HepG2 (cell line): ENCODE measurements around the gene CHDH. TPM values are rescaled to one million over a fixed set of nuclear protein-coding genes. Genes with fewer than 3 reads are reported as not detected.

Experiments used
- BORCS8-MEF2B ChIP-seq: sonication (generic); formaldehyde crosslinking; IDR thresholded peaks from 2 replicates; pipeline ENCODE4 v1.8.0; 2022; ENCODE audit warnings: mild to moderate bottlenecking, missing genetic modification reagents
- CBFB ChIP-seq: sonication (generic); formaldehyde crosslinking; IDR thresholded peaks from 2 replicates; pipeline ENCODE4 v1.4.0; 2020; ENCODE audit warnings: missing genetic modification reagents
- DNMT1 ChIP-seq: sonication (generic); formaldehyde crosslinking; IDR thresholded peaks from 2 replicates; pipeline ENCODE4 v1.5.1; 2020; ENCODE audit warnings: mild to moderate bottlenecking, missing genetic modification reagents
- ELF3 ChIP-seq: IDR thresholded peaks from 2 replicates; pipeline ENCODE4 v1.6.1; 2016; ENCODE audit warnings: missing genetic modification reagents, missing compliant biosample characterization
- GZF1 ChIP-seq: sonication (generic); formaldehyde crosslinking; IDR thresholded peaks from 2 replicates; pipeline ENCODE4 v1.5.1; 2020; ENCODE audit warnings: mild to moderate bottlenecking, missing genetic modification reagents
- HNF4G ChIP-seq, 2 experiments: sonication (generic) in 1 of 2; formaldehyde crosslinking in 1 of 2; IDR thresholded peaks; 2 replicates each; pipeline versions ENCODE4 v1.4.0 to v1.6.1; 2011 to 2020; ENCODE audit warnings: borderline replicate concordance in 2 of 2, low read depth in 2 of 2, mild to moderate bottlenecking in 2 of 2, low read length in 1 of 2, missing genetic modification reagents in 1 of 2, moderate library complexity in 1 of 2
- NR2C2 ChIP-seq: sonication (generic); formaldehyde crosslinking; IDR thresholded peaks from 2 replicates; pipeline ENCODE4 v1.4.0; 2020; ENCODE audit warnings: missing genetic modification reagents, mild to moderate bottlenecking, moderate library complexity, borderline replicate concordance
- NR2F6 ChIP-seq, 2 experiments: IDR thresholded peaks; 2 replicates each; pipeline ENCODE4 v1.6.1; 2016; ENCODE audit warnings: antibody characterized with exemption in 1 of 2, mild to moderate bottlenecking in 1 of 2
- POLR2AphosphoS2 ChIP-seq: IDR thresholded peaks from 2 replicates; pipeline ENCODE4 v1.6.1; 2011; ENCODE audit warnings: low read depth, low read length, improper control_type of control experiment
- PPARG ChIP-seq: conservative IDR thresholded peaks from 2 replicates; pipeline ENCODE4 v1.6.1; 2016; ENCODE audit warnings: missing biosample characterization, missing genetic modification reagents
- PRPF4 ChIP-seq: fragments of 200-400 bp; formaldehyde crosslinking; IDR thresholded peaks from 2 replicates; pipeline ENCODE4 v1.6.1; 2016; ENCODE audit warnings: low read length, low read depth; ENCODE audit not compliant: poor library complexity, severe bottlenecking
- RBM22 ChIP-seq: fragments of 200-400 bp; formaldehyde crosslinking; optimal IDR thresholded peaks from 2 replicates; pipeline ENCODE3; 2017; ENCODE audit warnings: mild to moderate bottlenecking, low read length, moderate library complexity
- SALL1 ChIP-seq: sonication (generic); formaldehyde crosslinking; IDR thresholded peaks from 2 replicates; pipeline ENCODE4 v1.8.0; 2022; ENCODE audit warnings: mild to moderate bottlenecking, missing genetic modification reagents
- ZNF253 ChIP-seq: sonication (generic); formaldehyde crosslinking; IDR thresholded peaks from 2 replicates; pipeline ENCODE4 v1.8.0; 2022; ENCODE audit warnings: mild to moderate bottlenecking, missing genetic modification reagents, borderline replicate concordance
- ZNF317 ChIP-seq: sonication (generic); formaldehyde crosslinking; IDR thresholded peaks from 2 replicates; pipeline ENCODE4 v1.5.0; 2020; ENCODE audit warnings: mild to moderate bottlenecking, missing genetic modification reagents
- ZNF331 ChIP-seq: sonication (generic); formaldehyde crosslinking; IDR thresholded peaks from 2 replicates; pipeline ENCODE4 v1.4.0; 2020; ENCODE audit warnings: missing genetic modification reagents
- polyA plus RNA-seq, 8 experiments: library from polyadenylated mRNA; depleted of rRNA in 3 of 8; stranded (reverse) in 7 of 8; unstranded in 1 of 8; fragments of >200 nt; fragmentation: Illumina TruSeq in 4 of 8; extraction: Trizol in 4 of 8; gene quantifications; 2 replicates each; pipeline versions ENCODE4 v1.2.1 to v1.2.3, GENCODE V29; 2011 to 2016; ENCODE audit warnings: low read depth in 4 of 8, missing spikeins in 1 of 8, mixed read lengths in 1 of 8; ENCODE audit not compliant: insufficient read depth in 1 of 8
- total RNA-seq, 5 experiments: library from RNA; depleted of rRNA; stranded (reverse); fragments of >200 nt; fragmentation: Illumina TruSeq; extraction: Trizol; gene quantifications; 2 replicates each; pipeline ENCODE4 v1.2.3, GENCODE V29; 2016; ENCODE audit warnings: low read depth in 1 of 5
- TF ChIP-seq, protein P1 (sequence below): IDR thresholded peaks from 2 replicates; pipeline ENCODE4 v1.4.0; 2020; ENCODE audit warnings: mild to moderate bottlenecking, missing genetic modification reagents
- TF ChIP-seq, protein P2 (sequence below): sonication (generic); formaldehyde crosslinking; IDR thresholded peaks from 2 replicates; pipeline ENCODE4 v1.8.0; 2022; ENCODE audit warnings: missing genetic modification reagents, mild to moderate bottlenecking, inconsistent platforms, borderline replicate concordance
- TF ChIP-seq, protein P3 (sequence below): sonication (generic); formaldehyde crosslinking; IDR thresholded peaks from 2 replicates; pipeline ENCODE4 v1.5.1; 2020; ENCODE audit warnings: mild to moderate bottlenecking, missing genetic modification reagents

Gene CHDH
- total and polyA plus RNA-seq, 2 of the 13 experiments (the other 11 are each of a cell fraction or from before 2014, with no cell fraction given) = 28.1 to 48.9 TPM

DNA sequence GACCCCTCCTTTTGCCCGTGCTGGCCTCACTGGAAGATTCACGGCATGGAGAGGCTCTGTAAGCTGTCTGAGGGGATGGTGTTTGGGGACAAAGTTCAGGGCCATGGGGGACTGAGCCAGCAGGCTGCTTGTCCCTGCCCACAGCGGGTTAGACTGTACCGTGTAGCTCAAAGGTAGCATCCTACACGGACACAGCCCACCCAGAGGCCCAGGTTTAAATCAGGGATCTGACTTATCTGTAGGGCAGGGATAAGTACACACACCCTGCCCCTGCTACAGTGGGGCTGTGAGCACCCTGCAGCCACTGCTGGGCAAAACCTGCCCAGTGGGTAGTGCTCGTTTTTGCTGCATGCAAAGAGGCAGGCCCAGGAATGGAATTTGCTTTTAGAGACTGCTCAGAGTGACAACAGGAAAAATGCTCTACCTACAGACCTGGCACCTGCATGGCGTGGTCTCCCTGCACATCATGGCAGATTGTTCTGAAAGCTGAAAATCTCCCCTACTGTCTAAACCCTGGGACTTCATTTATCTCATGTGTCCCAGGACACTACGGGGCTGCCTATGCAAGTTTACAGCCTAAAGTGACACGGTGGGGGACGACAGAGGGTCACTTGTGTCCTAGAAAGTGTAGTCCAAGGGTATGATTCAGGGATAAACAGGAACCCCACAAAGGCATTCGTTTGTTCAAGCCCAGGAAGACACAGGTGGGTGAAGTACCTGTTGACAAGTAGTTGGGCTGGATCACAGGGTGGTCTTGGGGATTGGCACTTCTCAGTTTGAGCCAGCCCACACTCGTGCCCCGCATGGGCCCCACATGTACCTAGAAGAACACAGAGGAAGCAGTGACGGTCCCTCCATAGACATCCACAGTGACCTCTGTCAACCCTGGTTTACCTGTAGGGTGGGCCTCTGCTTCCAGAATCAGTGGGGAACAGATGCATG is 27.7 kb downstream of the CHDH start (continued):
- TF ChIP-seq, protein P1, sequence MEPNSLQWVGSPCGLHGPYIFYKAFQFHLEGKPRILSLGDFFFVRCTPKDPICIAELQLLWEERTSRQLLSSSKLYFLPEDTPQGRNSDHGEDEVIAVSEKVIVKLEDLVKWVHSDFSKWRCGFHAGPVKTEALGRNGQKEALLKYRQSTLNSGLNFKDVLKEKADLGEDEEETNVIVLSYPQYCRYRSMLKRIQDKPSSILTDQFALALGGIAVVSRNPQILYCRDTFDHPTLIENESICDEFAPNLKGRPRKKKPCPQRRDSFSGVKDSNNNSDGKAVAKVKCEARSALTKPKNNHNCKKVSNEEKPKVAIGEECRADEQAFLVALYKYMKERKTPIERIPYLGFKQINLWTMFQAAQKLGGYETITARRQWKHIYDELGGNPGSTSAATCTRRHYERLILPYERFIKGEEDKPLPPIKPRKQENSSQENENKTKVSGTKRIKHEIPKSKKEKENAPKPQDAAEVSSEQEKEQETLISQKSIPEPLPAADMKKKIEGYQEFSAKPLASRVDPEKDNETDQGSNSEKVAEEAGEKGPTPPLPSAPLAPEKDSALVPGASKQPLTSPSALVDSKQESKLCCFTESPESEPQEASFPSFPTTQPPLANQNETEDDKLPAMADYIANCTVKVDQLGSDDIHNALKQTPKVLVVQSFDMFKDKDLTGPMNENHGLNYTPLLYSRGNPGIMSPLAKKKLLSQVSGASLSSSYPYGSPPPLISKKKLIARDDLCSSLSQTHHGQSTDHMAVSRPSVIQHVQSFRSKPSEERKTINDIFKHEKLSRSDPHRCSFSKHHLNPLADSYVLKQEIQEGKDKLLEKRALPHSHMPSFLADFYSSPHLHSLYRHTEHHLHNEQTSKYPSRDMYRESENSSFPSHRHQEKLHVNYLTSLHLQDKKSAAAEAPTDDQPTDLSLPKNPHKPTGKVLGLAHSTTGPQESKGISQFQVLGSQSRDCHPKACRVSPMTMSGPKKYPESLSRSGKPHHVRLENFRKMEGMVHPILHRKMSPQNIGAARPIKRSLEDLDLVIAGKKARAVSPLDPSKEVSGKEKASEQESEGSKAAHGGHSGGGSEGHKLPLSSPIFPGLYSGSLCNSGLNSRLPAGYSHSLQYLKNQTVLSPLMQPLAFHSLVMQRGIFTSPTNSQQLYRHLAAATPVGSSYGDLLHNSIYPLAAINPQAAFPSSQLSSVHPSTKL (CRISPR knock-in tag) = peak; percentile 53
- TF ChIP-seq NR2C2 (CRISPR knock-in tag) = peak; percentile 56; the same call in 1 of the 2 replicates
- TF ChIP-seq ELF3 = no peak
- no peak for TF ChIP-seq ZNF317
- TF ChIP-seq GZF1 = no peak
- TF ChIP-seq DNMT1 (CRISPR knock-in tag) = no peak
- peak; percentile 86 for TF ChIP-seq HNF4G (IDR thresholded peaks at IDR 0.05; ENCODE audit: borderline replicate concordance, low read depth, low read length)
- peak; percentile 60; the same call in 1 of the 2 replicates for TF ChIP-seq HNF4G (CRISPR knock-in tag; IDR thresholded peaks at IDR 0.05; ENCODE audit: borderline replicate concordance, low read depth)
- TF ChIP-seq ZNF331 (CRISPR knock-in tag) = peak; percentile 43; the same call in 1 of the 2 replicates
- TF ChIP-seq PRPF4 = no peak
- peak; percentile 80 for TF ChIP-seq RBM22
- TF ChIP-seq, protein P2, sequence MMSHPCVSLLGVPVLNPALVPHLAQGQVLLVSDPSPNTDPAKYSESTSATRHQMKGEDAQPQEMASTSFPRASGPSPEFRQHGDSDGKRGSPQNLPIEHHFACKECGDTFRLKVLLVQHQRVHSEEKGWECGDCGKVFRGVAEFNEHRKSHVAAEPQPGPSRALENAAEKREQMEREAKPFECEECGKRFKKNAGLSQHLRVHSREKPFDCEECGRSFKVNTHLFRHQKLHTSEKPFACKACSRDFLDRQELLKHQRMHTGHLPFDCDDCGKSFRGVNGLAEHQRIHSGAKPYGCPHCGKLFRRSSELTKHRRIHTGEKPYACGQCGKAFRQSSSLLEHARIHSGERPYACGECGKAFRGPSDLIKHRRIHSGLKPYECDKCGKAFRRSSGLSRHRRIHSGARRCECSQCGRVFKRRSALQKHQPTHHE = no peak
- 0 out of 2 replicates have a peak, but pooled peaks have one; percentile 67 for TF ChIP-seq BORCS8-MEF2B (CRISPR knock-in tag)
- 0 out of 2 replicates have a peak, but pooled peaks have one; percentile 16 for TF ChIP-seq PPARG (CRISPR knock-in tag)
- TF ChIP-seq ZNF253 (CRISPR knock-in tag) = no peak
- TF ChIP-seq SALL1 = peak; percentile 82
- TF ChIP-seq, protein P3, sequence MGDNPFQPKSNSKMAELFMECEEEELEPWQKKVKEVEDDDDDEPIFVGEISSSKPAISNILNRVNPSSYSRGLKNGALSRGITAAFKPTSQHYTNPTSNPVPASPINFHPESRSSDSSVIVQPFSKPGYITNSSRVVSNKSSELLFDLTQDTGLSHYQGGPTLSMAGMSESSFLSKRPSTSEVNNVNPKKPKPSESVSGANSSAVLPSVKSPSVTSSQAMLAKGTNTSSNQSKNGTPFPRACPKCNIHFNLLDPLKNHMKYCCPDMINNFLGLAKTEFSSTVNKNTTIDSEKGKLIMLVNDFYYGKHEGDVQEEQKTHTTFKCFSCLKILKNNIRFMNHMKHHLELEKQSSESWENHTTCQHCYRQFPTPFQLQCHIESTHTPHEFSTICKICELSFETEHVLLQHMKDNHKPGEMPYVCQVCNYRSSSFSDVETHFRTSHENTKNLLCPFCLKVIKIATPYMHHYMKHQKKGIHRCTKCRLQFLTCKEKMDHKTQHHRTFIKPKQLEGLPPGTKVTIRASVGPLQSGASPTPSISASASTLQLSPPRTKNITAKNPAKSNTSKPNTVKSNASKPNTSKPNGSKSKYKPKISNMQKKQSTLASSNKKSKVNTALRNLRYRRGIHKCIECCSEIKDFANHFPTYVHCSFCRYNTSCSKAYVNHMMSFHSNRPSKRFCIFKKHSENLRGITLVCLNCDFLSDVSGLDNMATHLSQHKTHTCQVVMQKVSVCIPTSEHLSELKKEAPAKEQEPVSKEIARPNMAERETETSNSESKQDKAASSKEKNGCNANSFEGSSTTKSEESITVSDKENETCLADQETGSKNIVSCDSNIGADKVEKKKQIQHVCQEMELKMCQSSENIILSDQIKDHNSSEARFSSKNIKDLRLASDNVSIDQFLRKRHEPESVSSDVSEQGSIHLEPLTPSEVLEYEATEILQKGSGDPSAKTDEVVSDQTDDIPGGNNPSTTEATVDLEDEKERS (CRISPR knock-in tag) = 0 out of 2 replicates have a peak, but pooled peaks have one; percentile 26
- peak; percentile 66; the same call in 1 of the 2 replicates for TF ChIP-seq POLR2AphosphoS2
- TF ChIP-seq CBFB (CRISPR knock-in tag) = no peak
- peak; percentile 21; the same call in 1 of the 2 replicates for TF ChIP-seq NR2F6 (IDR thresholded peaks at IDR 0.05)
- no peak for TF ChIP-seq NR2F6 (CRISPR knock-in tag; IDR thresholded peaks at IDR 0.05)
